ENCODE data around the gene FHOD3.

FHOD3 gene

GRCh38 chr18:36446059-36446458, 148.5 kb downstream of the FHOD3 start:
- no peak for ATAC-seq (ENCODE audit: low read depth)

GRCh38 chr18:36448384-36449290, 151.1 kb downstream of the FHOD3 start:
- Mint-ChIP-seq H3K27ac (no peak overlapping the region), H3K4me3 (no peak overlapping the region), H3K36me3 (no peaks in the 10 kb centered on the region), H3K9me3 (no peaks in the 10 kb centered on the region), H3K4me1 (no peaks in the 10 kb centered on the region), H3K27me3 (no peaks in the 10 kb centered on the region)
- ATAC-seq (ENCODE audit: low read depth) (no peak), DNase-seq (ENCODE audit: low spot score in 2 of 2) (no peak)

More at GRCh38 chr18:36446059-36446458, 148.5 kb downstream of the FHOD3 start:
- Mint-ChIP-seq H3K36me3 (no peaks in the 10 kb centered on the region), H3K4me3 (no peak overlapping the region), H3K9me3 (no peaks in the 10 kb centered on the region), H3K4me1 (no peaks in the 10 kb centered on the region), H3K27ac (no peak overlapping the region), H3K27me3 (peaks cover 2% of the 10 kb centered on the region)
- DNase-seq (ENCODE audit: low spot score in 2 of 2) = no peak

GRCh38 chr18:36449451-36449850, 151.9 kb downstream of the FHOD3 start:
- Mint-ChIP-seq H3K4me1 (no peaks in the 10 kb centered on the region), H3K27ac (no peak overlapping the region), H3K36me3 (no peaks in the 10 kb centered on the region), H3K9me3 (no peaks in the 10 kb centered on the region), H3K27me3 (peaks cover 2% of the 10 kb centered on the region), H3K4me3 (no peak overlapping the region)
- no peak for ATAC-seq (ENCODE audit: low read depth)
- no peak for DNase-seq (ENCODE audit: low spot score in 2 of 2)

GRCh38 chr18:36450264-36450663, 152.8 kb downstream of the FHOD3 start:
- DNase-seq (ENCODE audit: low spot score in 2 of 2) (no peak), ATAC-seq (ENCODE audit: low read depth) (no peak)
- Mint-ChIP-seq H3K27ac (no peak overlapping the region), H3K27me3 (peaks cover 6% of the 10 kb centered on the region), H3K9me3 (no peaks in the 10 kb centered on the region), H3K36me3 (no peaks in the 10 kb centered on the region), H3K4me3 (no peak overlapping the region), H3K4me1 (no peaks in the 10 kb centered on the region)

- H3K27me3 Mint-ChIP-seq = peaks cover 8% of the 10 kb centered on the region
- H3K27ac Mint-ChIP-seq = no peak overlapping the region
- ATAC-seq (ENCODE audit: low read depth) (no peak), DNase-seq (ENCODE audit: low spot score in 2 of 2) (no peak)
- H3K4me3 Mint-ChIP-seq = no peak overlapping the region
- H3K4me1 Mint-ChIP-seq = no peaks in the 10 kb centered on the region
- no peaks in the 10 kb centered on the region for H3K36me3 Mint-ChIP-seq
- no peaks in the 10 kb centered on the region for H3K9me3 Mint-ChIP-seq
Observed at GRCh38 chr18:36451454-36452251, 154.1 kb downstream of the FHOD3 start.

GRCh38 chr18:36454245-36454644, 156.7 kb downstream of the FHOD3 start:
- no peak overlapping the region for H3K4me3 Mint-ChIP-seq
- DNase-seq (ENCODE audit: low spot score in 2 of 2) = no peak
- H3K4me1 Mint-ChIP-seq = no peaks in the 10 kb centered on the region
- H3K27ac Mint-ChIP-seq = no peak overlapping the region
- no peaks in the 10 kb centered on the region for H3K9me3 Mint-ChIP-seq
- no peaks in the 10 kb centered on the region for H3K36me3 Mint-ChIP-seq
- peaks cover 8% of the 10 kb centered on the region for H3K27me3 Mint-ChIP-seq
- ATAC-seq (ENCODE audit: low read depth) = no peak

- no peaks in the 10 kb centered on the region for H3K4me1 Mint-ChIP-seq
- H3K27ac Mint-ChIP-seq = no peak overlapping the region
- ATAC-seq (ENCODE audit: low read depth) (no peak), DNase-seq (ENCODE audit: low spot score in 2 of 2) (no peak)
- no peaks in the 10 kb centered on the region for H3K9me3 Mint-ChIP-seq
- no peak overlapping the region for H3K4me3 Mint-ChIP-seq
- H3K36me3 Mint-ChIP-seq = no peaks in the 10 kb centered on the region
- peaks cover 8% of the 10 kb centered on the region for H3K27me3 Mint-ChIP-seq
Observed at GRCh38 chr18:36454848-36455458, 157.4 kb downstream of the FHOD3 start.

GRCh38 chr18:36455931-36456330, 158.4 kb downstream of the FHOD3 start:
- DNase-seq (ENCODE audit: low spot score in 2 of 2) (no peak), ATAC-seq (ENCODE audit: low read depth) (no peak)
- Mint-ChIP-seq H3K27me3 (peaks cover 8% of the 10 kb centered on the region), H3K27ac (no peak overlapping the region), H3K4me3 (no peak overlapping the region), H3K36me3 (no peaks in the 10 kb centered on the region), H3K4me1 (no peaks in the 10 kb centered on the region), H3K9me3 (no peaks in the 10 kb centered on the region)

- H3K4me1 Mint-ChIP-seq = no peaks in the 10 kb centered on the region
- H3K9me3 Mint-ChIP-seq = no peaks in the 10 kb centered on the region
- H3K27me3 Mint-ChIP-seq = peaks cover 8% of the 10 kb centered on the region
- ATAC-seq (ENCODE audit: low read depth) = no peak
- no peak overlapping the region for H3K4me3 Mint-ChIP-seq
- no peaks in the 10 kb centered on the region for H3K36me3 Mint-ChIP-seq
- no peak overlapping the region for H3K27ac Mint-ChIP-seq
- DNase-seq (ENCODE audit: low spot score in 2 of 2) = no peak
Observed at GRCh38 chr18:36456622-36457021, 159.1 kb downstream of the FHOD3 start.

- Mint-ChIP-seq H3K4me1 (peaks cover 3% of the 10 kb centered on the region), H3K9me3 (no peaks in the 10 kb centered on the region), H3K27me3 (peaks cover 8% of the 10 kb centered on the region), H3K36me3 (no peaks in the 10 kb centered on the region), H3K4me3 (no peak overlapping the region), H3K27ac (no peak overlapping the region)
- DNase-seq (ENCODE audit: low spot score in 2 of 2) = no peak
- ATAC-seq (ENCODE audit: low read depth) = no peak
Observed at GRCh38 chr18:36457683-36458082, 160.2 kb downstream of the FHOD3 start.

GRCh38 chr18:36458306-36458705, 160.8 kb downstream of the FHOD3 start:
- no peak for ATAC-seq (ENCODE audit: low read depth)
- no peak for DNase-seq (ENCODE audit: low spot score in 2 of 2)
- H3K4me3 Mint-ChIP-seq = no peak overlapping the region
- no peaks in the 10 kb centered on the region for H3K36me3 Mint-ChIP-seq
- peaks cover 8% of the 10 kb centered on the region for H3K27me3 Mint-ChIP-seq
- no peak overlapping the region for H3K27ac Mint-ChIP-seq
- no peaks in the 10 kb centered on the region for H3K9me3 Mint-ChIP-seq
- H3K4me1 Mint-ChIP-seq = peaks cover 3% of the 10 kb centered on the region

- Mint-ChIP-seq H3K4me1 (peaks cover 3% of the 10 kb centered on the region), H3K4me3 (no peak overlapping the region), H3K27me3 (peaks cover 5% of the 10 kb centered on the region), H3K27ac (no peak overlapping the region), H3K9me3 (no peaks in the 10 kb centered on the region), H3K36me3 (no peaks in the 10 kb centered on the region)
- ATAC-seq (ENCODE audit: low read depth) = no peak
- DNase-seq (ENCODE audit: low spot score in 2 of 2) = no peak
Observed at GRCh38 chr18:36459203-36459602, 161.7 kb downstream of the FHOD3 start.

GRCh38 chr18:36459786-36460185, 162.3 kb downstream of the FHOD3 start:
- H3K27ac Mint-ChIP-seq = no peak overlapping the region
- H3K9me3 Mint-ChIP-seq = no peaks in the 10 kb centered on the region
- peaks cover 5% of the 10 kb centered on the region for H3K27me3 Mint-ChIP-seq
- ATAC-seq (ENCODE audit: low read depth) = no peak
- peaks cover 3% of the 10 kb centered on the region for H3K4me1 Mint-ChIP-seq
- no peaks in the 10 kb centered on the region for H3K36me3 Mint-ChIP-seq
- DNase-seq (ENCODE audit: low spot score in 2 of 2) = no peak
- H3K4me3 Mint-ChIP-seq = no peak overlapping the region

GRCh38 chr18:36460324-36460850, 162.9 kb downstream of the FHOD3 start:
- Mint-ChIP-seq H3K9me3 (no peaks in the 10 kb centered on the region), H3K27ac (no peak overlapping the region), H3K27me3 (peaks cover 6% of the 10 kb centered on the region), H3K4me3 (no peak overlapping the region), H3K36me3 (no peaks in the 10 kb centered on the region), H3K4me1 (peaks cover 3% of the 10 kb centered on the region)
- ATAC-seq (ENCODE audit: low read depth) = no peak
- DNase-seq (ENCODE audit: low spot score in 2 of 2) = no peak
